MM.1S (cell line): ENCODE results near the gene CPA2.
A peak's percentile ranks its signal among the peaks of the same experiment; 100 is the strongest.

ENCODE experiments used
- CTCF ChIP-seq: fragments of 300-600 bp; sonication (generic); IDR thresholded peaks from 2 replicates; pipeline ENCODE4 v1.5.1; 2016; ENCODE audit warnings: antibody characterized with exemption, low read length, mixed read lengths
- EZH2 ChIP-seq: fragments of 300-600 bp; sonication (generic); optimal IDR thresholded peaks from 2 replicates; pipeline ENCODE3; 2017; ENCODE audit warnings: low read depth, mild to moderate bottlenecking, antibody characterized with exemption, low read length, mixed read lengths
- EZH2phosphoT487 ChIP-seq: fragments of 300-600 bp; sonication (generic); IDR thresholded peaks from 2 replicates; pipeline ENCODE4 v1.6.1; 2018; ENCODE audit warnings: antibody characterized with exemption, low read length

- TF ChIP-seq EZH2 (no peak), CTCF (peak; percentile 100), EZH2phosphoT487 (no peak)
Observed at GRCh38 chr7:130242198-130243014, 24.3 kb upstream of the CPA2 start.
